Ishikawa (cell line): ENCODE results near the gene APEX2.

ENCODE experiments used
- CEBPB ChIP-seq: IDR thresholded peaks from 2 replicates; pipeline ENCODE4 v1.6.1; 2012
- CREB1 ChIP-seq: IDR thresholded peaks from 2 replicates; pipeline ENCODE4 v1.6.1; 2012; ENCODE audit warnings: low read depth
- EGR1 ChIP-seq: IDR thresholded peaks from 2 replicates; pipeline ENCODE4 v1.6.1; 2012
- EP300 ChIP-seq: IDR thresholded peaks from 2 replicates; pipeline ENCODE4 v1.6.1; 2012; ENCODE audit warnings: borderline replicate concordance
- FOXM1 ChIP-seq: IDR thresholded peaks from 2 replicates; pipeline ENCODE4 v1.6.1; 2012; ENCODE audit warnings: low read depth, borderline replicate concordance
- NFIC ChIP-seq: IDR thresholded peaks from 2 replicates; pipeline ENCODE4 v1.6.1; 2012
- RAD21 ChIP-seq: IDR thresholded peaks from 2 replicates; pipeline ENCODE4 v1.6.1; 2012; ENCODE audit warnings: low read depth
- TAF1 ChIP-seq: IDR thresholded peaks from 2 replicates; pipeline ENCODE4 v1.6.1; 2012; ENCODE audit warnings: low read depth, mild to moderate bottlenecking
- TCF12 ChIP-seq: IDR thresholded peaks from 2 replicates; pipeline ENCODE4 v1.6.1; 2012; ENCODE audit warnings: low read depth
- TEAD4 ChIP-seq: IDR thresholded peaks from 2 replicates; pipeline ENCODE4 v1.6.1; 2012
- YY1 ChIP-seq: IDR thresholded peaks from 2 replicates; pipeline ENCODE4 v1.6.1; 2012; ENCODE audit warnings: low read depth
- ZBTB7A ChIP-seq: IDR thresholded peaks from 2 replicates; pipeline ENCODE4 v1.6.1; 2012; ENCODE audit warnings: low read depth
- TF ChIP-seq, protein P1 (sequence below): IDR thresholded peaks from 2 replicates; pipeline ENCODE4 v1.6.1; 2012
- TF ChIP-seq, protein P2 (sequence below): IDR thresholded peaks from 2 replicates; pipeline ENCODE4 v1.6.1; 2012; ENCODE audit warnings: low read depth, mild to moderate bottlenecking
- TF ChIP-seq, protein P3 (sequence below): IDR thresholded peaks from 2 replicates; pipeline ENCODE4 v1.6.1; 2012

APEX2 gene

DNA sequence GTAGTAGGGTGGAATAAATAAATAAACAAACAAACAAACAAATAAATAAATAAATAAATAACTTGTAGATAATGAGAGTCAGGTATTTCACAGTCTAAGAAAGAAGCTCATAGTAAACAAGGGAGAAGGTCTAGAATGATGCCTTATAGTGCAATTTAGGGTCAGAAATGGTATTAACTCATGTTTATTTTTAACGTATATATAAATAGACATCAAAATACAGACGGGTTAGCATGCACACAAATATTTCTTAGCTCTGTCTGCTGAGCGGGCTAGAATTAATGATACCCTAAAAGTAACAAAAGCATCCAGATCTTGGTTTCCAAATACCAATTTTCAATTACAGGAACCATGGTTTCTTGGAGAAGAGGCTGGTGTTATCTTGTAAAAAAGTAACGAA lies 22.8 kb upstream of the APEX2 start:
- TF ChIP-seq NFIC (no peak), TAF1 (no peak), CREB1 (no peak), ZBTB7A (no peak), TEAD4 (no peak), RAD21 (no peak), FOXM1 (no peak), EGR1 (no peak), EP300 (no peak), YY1 (no peak), CEBPB (no peak), TCF12 (no peak)
- TF ChIP-seq, protein P1, sequence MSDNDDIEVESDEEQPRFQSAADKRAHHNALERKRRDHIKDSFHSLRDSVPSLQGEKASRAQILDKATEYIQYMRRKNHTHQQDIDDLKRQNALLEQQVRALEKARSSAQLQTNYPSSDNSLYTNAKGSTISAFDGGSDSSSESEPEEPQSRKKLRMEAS: no peak
- TF ChIP-seq, protein P2, sequence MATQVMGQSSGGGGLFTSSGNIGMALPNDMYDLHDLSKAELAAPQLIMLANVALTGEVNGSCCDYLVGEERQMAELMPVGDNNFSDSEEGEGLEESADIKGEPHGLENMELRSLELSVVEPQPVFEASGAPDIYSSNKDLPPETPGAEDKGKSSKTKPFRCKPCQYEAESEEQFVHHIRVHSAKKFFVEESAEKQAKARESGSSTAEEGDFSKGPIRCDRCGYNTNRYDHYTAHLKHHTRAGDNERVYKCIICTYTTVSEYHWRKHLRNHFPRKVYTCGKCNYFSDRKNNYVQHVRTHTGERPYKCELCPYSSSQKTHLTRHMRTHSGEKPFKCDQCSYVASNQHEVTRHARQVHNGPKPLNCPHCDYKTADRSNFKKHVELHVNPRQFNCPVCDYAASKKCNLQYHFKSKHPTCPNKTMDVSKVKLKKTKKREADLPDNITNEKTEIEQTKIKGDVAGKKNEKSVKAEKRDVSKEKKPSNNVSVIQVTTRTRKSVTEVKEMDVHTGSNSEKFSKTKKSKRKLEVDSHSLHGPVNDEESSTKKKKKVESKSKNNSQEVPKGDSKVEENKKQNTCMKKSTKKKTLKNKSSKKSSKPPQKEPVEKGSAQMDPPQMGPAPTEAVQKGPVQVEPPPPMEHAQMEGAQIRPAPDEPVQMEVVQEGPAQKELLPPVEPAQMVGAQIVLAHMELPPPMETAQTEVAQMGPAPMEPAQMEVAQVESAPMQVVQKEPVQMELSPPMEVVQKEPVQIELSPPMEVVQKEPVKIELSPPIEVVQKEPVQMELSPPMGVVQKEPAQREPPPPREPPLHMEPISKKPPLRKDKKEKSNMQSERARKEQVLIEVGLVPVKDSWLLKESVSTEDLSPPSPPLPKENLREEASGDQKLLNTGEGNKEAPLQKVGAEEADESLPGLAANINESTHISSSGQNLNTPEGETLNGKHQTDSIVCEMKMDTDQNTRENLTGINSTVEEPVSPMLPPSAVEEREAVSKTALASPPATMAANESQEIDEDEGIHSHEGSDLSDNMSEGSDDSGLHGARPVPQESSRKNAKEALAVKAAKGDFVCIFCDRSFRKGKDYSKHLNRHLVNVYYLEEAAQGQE: no peak
- TF ChIP-seq, protein P3, sequence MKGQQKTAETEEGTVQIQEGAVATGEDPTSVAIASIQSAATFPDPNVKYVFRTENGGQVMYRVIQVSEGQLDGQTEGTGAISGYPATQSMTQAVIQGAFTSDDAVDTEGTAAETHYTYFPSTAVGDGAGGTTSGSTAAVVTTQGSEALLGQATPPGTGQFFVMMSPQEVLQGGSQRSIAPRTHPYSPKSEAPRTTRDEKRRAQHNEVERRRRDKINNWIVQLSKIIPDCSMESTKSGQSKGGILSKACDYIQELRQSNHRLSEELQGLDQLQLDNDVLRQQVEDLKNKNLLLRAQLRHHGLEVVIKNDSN: no peak

DNA sequence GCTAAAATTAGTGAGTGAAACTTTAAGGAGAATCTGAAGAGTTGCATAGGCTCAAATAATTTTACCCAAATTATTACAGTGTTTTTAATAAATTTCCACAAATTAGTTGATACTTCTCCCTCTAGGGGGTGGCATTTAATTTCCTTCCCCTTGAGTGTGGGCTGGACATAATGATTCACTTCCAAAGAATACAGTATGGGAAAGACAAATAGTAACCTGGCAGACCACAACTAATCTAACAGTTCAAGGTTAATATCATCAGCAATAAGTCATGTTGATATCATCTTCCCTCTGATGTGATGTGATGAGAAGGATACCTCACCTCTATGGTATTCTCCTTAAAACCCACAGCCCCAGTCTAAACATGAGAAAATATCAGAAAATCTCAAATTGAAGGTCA lies 21.7 kb upstream of the APEX2 start:
- TF ChIP-seq TCF12 (no peak), RAD21 (no peak), CEBPB (no peak), FOXM1 (no peak), YY1 (no peak), NFIC (no peak), ZBTB7A (no peak), EGR1 (no peak), CREB1 (no peak), TEAD4 (no peak)
- TF ChIP-seq, protein P2: no peak
- TF ChIP-seq, protein P1: no peak
- TF ChIP-seq, protein P3: no peak

DNA sequence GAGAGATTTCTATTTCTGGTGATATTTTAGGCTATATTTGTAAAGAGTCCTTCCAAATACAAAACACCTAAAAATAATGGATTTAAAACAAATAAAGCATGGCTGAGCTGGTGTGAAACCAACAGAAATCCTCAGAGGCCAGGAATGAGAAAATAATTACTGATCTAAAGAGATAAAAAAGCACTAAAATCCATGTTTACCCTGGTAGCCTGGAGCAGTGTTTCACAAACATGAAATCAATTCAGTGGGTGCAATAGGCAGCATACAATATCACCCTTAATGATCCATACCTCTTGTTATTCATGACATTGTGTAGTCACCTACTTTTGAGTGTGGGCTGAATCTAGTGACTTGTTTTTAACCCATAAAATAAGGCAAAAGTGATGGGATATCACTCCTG lies 20.7 kb upstream of the APEX2 start:
- no peak for TF ChIP-seq TAF1

DNA sequence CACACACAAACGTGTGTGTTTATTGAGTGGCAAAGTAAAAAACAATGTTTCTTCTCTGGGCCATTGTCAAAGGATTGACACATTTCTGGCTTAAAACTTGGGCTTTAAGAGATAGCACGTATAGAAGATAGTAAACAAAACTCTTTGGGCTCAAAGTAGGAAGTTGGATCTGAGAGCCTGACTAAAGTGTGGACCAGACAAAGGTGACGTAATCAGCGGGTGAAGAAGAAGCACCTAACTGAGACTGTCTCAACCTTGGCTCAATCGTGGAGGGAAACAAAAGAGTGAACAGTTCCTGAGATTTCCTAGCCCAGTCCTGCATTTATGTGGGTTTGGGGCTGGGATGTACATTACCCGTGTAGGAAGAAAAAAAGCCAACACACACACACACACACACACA lies 19.8 kb upstream of the APEX2 start:
- TF ChIP-seq, protein P3: no peak
- TF ChIP-seq, protein P1: no peak
- TF ChIP-seq, protein P2: no peak
- no peak for TF ChIP-seq EP300

DNA sequence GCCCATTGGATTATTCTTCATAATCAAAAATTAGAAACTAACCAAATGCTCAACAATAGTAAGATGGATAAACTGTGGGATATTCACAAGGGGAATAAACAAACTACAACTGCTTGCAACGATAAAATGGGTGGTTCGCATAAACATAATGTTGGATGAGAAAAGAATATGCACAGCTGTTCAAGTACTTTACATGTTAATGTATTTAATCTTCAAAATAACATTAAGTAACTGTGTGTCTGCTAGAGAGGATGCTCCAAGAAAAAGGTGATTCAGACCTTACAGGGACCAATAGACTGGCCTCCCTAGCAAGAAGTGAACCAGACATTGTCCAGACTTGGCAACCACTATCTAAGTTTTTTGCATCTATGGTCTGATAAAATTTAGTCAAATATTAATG lies 8.5 kb upstream of the APEX2 start:
- TF ChIP-seq, protein P1: no peak
- TF ChIP-seq NFIC (no peak), FOXM1 (no peak), TCF12 (no peak), TEAD4 (no peak), CREB1 (no peak), RAD21 (no peak), EGR1 (no peak), YY1 (no peak), EP300 (no peak), ZBTB7A (no peak)
- TF ChIP-seq, protein P3: no peak
